ENCODE measurements around the gene KIF25. TPM values are rescaled to one million over a fixed set of nuclear protein-coding genes. Genes with fewer than 3 reads are reported as not detected.

Gene KIF25
- total RNA-seq, 1 experiment from 2014 or later, result 0.59 TPM

- Histone ChIP-seq H4K20me1 (ENCODE audit: control insufficient read depth, insufficient read depth, insufficient read length) (no peaks in the 10 kb centered on the region), H2BK15ac (ENCODE audit: low read depth, low read length) (no peak overlapping the region), H2BK20ac (ENCODE audit: low read depth, low read length, poor library complexity, severe bottlenecking) (no peak overlapping the region), H3K14ac (ENCODE audit: insufficient read depth, low read length) (no peak overlapping the region), H3K9ac (ENCODE audit: extremely low read depth, insufficient read length, low read length) (no peak overlapping the region), H3K79me1 (ENCODE audit: insufficient read depth, low read depth, low read length, poor library complexity, severe bottlenecking) (no peaks in the 10 kb centered on the region), H3K56ac (ENCODE audit: insufficient read length, low read depth, low read length) (no peak overlapping the region), H2AFZ (ENCODE audit: low read length) (no peak overlapping the region), H2BK120ac (ENCODE audit: low read depth, low read length, poor library complexity, severe bottlenecking) (no peak overlapping the region), H3K79me2 (ENCODE audit: insufficient read depth, low read length) (no peaks in the 10 kb centered on the region), H4K8ac (replicated peaks; ENCODE audit: insufficient read length, low read depth, low read length) (no peak overlapping the region), H2BK5ac (ENCODE audit: insufficient read length, low read length) (no peak overlapping the region), H4K5ac (ENCODE audit: insufficient read length, low read depth, low read length) (no peak overlapping the region), H3K23me2 (ENCODE audit: insufficient read length, low read depth, low read length, poor library complexity, severe bottlenecking) (no peaks in the 10 kb centered on the region), H3K27me3 (ENCODE audit: insufficient read depth, low read length) (no peaks in the 10 kb centered on the region), H3K18ac (ENCODE audit: insufficient read length, low read depth, low read length) (no peak overlapping the region), H3T11ph (ENCODE audit: low read length) (no peak overlapping the region), H4K91ac (ENCODE audit: insufficient read length, low read depth, low read length) (no peak overlapping the region), H3K27ac (ENCODE audit: insufficient read length, low read depth, low read length) (no peak overlapping the region), H2AK5ac (ENCODE audit: insufficient read length, low read length) (no peak overlapping the region), H3K23ac (ENCODE audit: insufficient read length, low read depth, low read length) (no peak overlapping the region), H3K4ac (ENCODE audit: low read depth, low read length) (no peak overlapping the region), H3K4me2 (ENCODE audit: insufficient read depth, insufficient read length, low read length) (no peak overlapping the region), H2BK12ac (ENCODE audit: insufficient read length, low read depth, low read length) (no peak overlapping the region), H3K4me1 (ENCODE audit: insufficient read depth, low read length) (peaks cover 4% of the 10 kb centered on the region; the same call in 1 of the 2 replicates), H3K9me3 (ENCODE audit: control insufficient read depth, low read depth, low read length) (no peaks in the 10 kb centered on the region)
- no peaks in the 10 kb centered on the region for H3K9me3 Mint-ChIP-seq
- no peak overlapping the region for H3K4me3 Mint-ChIP-seq
- peaks cover 1% of the 10 kb centered on the region for H3K27me3 Mint-ChIP-seq (ENCODE audit: low read depth)
- H3K36me3 Mint-ChIP-seq (ENCODE audit: insufficient read depth in 1 of 3, low read depth in 3 of 3), result no peaks in the 10 kb centered on the region
- DNase-seq, result no peak
- WGBS (ENCODE audit: extremely low coverage, insufficient read length, low lambda C conversion rate), result no CpG with 5 or more reads among the region's 9 CpGs
- TF ChIP-seq, protein P1, sequence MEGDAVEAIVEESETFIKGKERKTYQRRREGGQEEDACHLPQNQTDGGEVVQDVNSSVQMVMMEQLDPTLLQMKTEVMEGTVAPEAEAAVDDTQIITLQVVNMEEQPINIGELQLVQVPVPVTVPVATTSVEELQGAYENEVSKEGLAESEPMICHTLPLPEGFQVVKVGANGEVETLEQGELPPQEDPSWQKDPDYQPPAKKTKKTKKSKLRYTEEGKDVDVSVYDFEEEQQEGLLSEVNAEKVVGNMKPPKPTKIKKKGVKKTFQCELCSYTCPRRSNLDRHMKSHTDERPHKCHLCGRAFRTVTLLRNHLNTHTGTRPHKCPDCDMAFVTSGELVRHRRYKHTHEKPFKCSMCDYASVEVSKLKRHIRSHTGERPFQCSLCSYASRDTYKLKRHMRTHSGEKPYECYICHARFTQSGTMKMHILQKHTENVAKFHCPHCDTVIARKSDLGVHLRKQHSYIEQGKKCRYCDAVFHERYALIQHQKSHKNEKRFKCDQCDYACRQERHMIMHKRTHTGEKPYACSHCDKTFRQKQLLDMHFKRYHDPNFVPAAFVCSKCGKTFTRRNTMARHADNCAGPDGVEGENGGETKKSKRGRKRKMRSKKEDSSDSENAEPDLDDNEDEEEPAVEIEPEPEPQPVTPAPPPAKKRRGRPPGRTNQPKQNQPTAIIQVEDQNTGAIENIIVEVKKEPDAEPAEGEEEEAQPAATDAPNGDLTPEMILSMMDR (conservative IDR thresholded peaks at IDR 0.05), result no peak
- peaks cover 31% of the 10 kb centered on the region in 2 experiments for H3K4me1 Mint-ChIP-seq
- H3K27ac Mint-ChIP-seq, result no peak overlapping the region
These were observed 30.7 kb downstream of the KIF25 start for GRCh38 chr6:168028181-168028580.

Measured in H9 (cell line).